SK-N-SH treated with all-trans-retinoic acid at 6 μM for 48 hours (cell line): ENCODE data around the gene ZNRF2.

Source experiments
- ATAC-seq: fragments of 200-7000 bp; cut with Tn5 transposase; 3 replicates; pipeline ENCODE4 v1.9.1; 2020; ENCODE audit warnings: mild to moderate bottlenecking, moderate library complexity
- ARNTL ChIP-seq: fragments of 450-650 bp; formaldehyde crosslinking; IDR thresholded peaks from 2 replicates; pipeline ENCODE4 v1.5.0; 2020; ENCODE audit warnings: low read depth, mild to moderate bottlenecking, moderate library complexity, borderline replicate concordance
- BACH2 ChIP-seq: fragments of 250-450 bp; sonication (Bioruptor Pico); IDR thresholded peaks from 2 replicates; pipeline ENCODE4 v1.9.0; 2021; ENCODE audit warnings: mild to moderate bottlenecking, borderline replicate concordance
- CSDC2 ChIP-seq: fragments of 250-450 bp; sonication (Bioruptor Pico); IDR thresholded peaks from 2 replicates; pipeline ENCODE4 v1.5.0; 2020; ENCODE audit warnings: mild to moderate bottlenecking, moderate library complexity
- CSRNP3 ChIP-seq: fragments of 250-450 bp; sonication (Bioruptor Pico); IDR thresholded peaks from 2 replicates; pipeline ENCODE4 v1.5.1; 2021; ENCODE audit warnings: mild to moderate bottlenecking, moderate library complexity
- ESRRG ChIP-seq: fragments of 250-450 bp; sonication (Bioruptor Pico); IDR thresholded peaks from 2 replicates; pipeline ENCODE4 v1.6.1; 2021; ENCODE audit warnings: mild to moderate bottlenecking
- ISL1 ChIP-seq: fragments of 250-450 bp; sonication (Bioruptor Pico); IDR thresholded peaks from 2 replicates; pipeline ENCODE4 v2.1.2; 2022; ENCODE audit warnings: mild to moderate bottlenecking, moderate library complexity
- OSR1 ChIP-seq: fragments of 250-450 bp; sonication (Bioruptor Pico); IDR thresholded peaks from 2 replicates; pipeline ENCODE4 v1.8.0; 2022; ENCODE audit warnings: moderate library complexity, mild to moderate bottlenecking, inconsistent platforms
- PPARA ChIP-seq: fragments of 250-450 bp; sonication (Bioruptor Pico); IDR thresholded peaks from 2 replicates; pipeline ENCODE4 v1.5.0; 2020; ENCODE audit warnings: mild to moderate bottlenecking, borderline replicate concordance
- RARB ChIP-seq: fragments of 250-450 bp; sonication (Bioruptor Pico); IDR thresholded peaks from 2 replicates; pipeline ENCODE4 v1.8.0; 2021; ENCODE audit warnings: mild to moderate bottlenecking, moderate library complexity
- TCF4 ChIP-seq: fragments of 250-450 bp; sonication (Bioruptor Pico); IDR thresholded peaks from 2 replicates; pipeline ENCODE4 v1.8.0; 2021; ENCODE audit warnings: mild to moderate bottlenecking, moderate library complexity, borderline replicate concordance
- TOX ChIP-seq: fragments of 250-450 bp; sonication (Bioruptor Pico); IDR thresholded peaks from 2 replicates; pipeline ENCODE4 v1.8.0; 2021; ENCODE audit warnings: mild to moderate bottlenecking, moderate library complexity, borderline replicate concordance
- ZC3H10 ChIP-seq: fragments of 250-450 bp; sonication (Bioruptor Pico); IDR thresholded peaks from 2 replicates; pipeline ENCODE4 v1.5.1; 2021; ENCODE audit warnings: mild to moderate bottlenecking, moderate library complexity
- ZFP3 ChIP-seq: fragments of 250-450 bp; sonication (Bioruptor Pico); IDR thresholded peaks from 2 replicates; pipeline ENCODE4 v1.5.0; 2020; ENCODE audit warnings: mild to moderate bottlenecking, moderate library complexity
- ZFP30 ChIP-seq: fragments of 450-650 bp; formaldehyde crosslinking; IDR thresholded peaks from 2 replicates; pipeline ENCODE4 v1.5.0; 2022; ENCODE audit warnings: mild to moderate bottlenecking, moderate library complexity
- ZNF565 ChIP-seq: fragments of 450-650 bp; formaldehyde crosslinking; conservative IDR thresholded peaks from 2 replicates; pipeline ENCODE4 v1.5.0; 2020; ENCODE audit warnings: low read depth, mild to moderate bottlenecking, moderate library complexity
- TF ChIP-seq, protein P1 (sequence below): fragments of 250-450 bp; sonication (Bioruptor Pico); IDR thresholded peaks from 2 replicates; pipeline ENCODE4 v1.5.0; 2020; ENCODE audit warnings: mild to moderate bottlenecking, moderate library complexity
- TF ChIP-seq, protein P2 (sequence below): fragments of 250-450 bp; sonication (Bioruptor Pico); IDR thresholded peaks from 2 replicates; pipeline ENCODE4 v1.5.1; 2020; ENCODE audit warnings: low read depth, mild to moderate bottlenecking, moderate library complexity
- TF ChIP-seq, protein P3 (sequence below): fragments of 250-450 bp; sonication (Bioruptor Pico); IDR thresholded peaks from 2 replicates; pipeline ENCODE4 v1.8.0; 2020; ENCODE audit warnings: mild to moderate bottlenecking, moderate library complexity, borderline replicate concordance
- TF ChIP-seq, protein P4 (sequence below): fragments of 250-450 bp; sonication (Bioruptor Pico); IDR thresholded peaks from 2 replicates; pipeline ENCODE4 v1.8.0; 2021; ENCODE audit warnings: low read depth, mild to moderate bottlenecking, moderate library complexity, borderline replicate concordance

Gene ZNRF2

GRCh38 chr7:30253796-30254165 is 30.6 kb upstream of the ZNRF2 start:
- no peak for TF ChIP-seq PPARA (CRISPR knock-in tag)
- TF ChIP-seq ZFP30 = no peak
- TF ChIP-seq ZFP3 = no peak
- TF ChIP-seq, protein P1, sequence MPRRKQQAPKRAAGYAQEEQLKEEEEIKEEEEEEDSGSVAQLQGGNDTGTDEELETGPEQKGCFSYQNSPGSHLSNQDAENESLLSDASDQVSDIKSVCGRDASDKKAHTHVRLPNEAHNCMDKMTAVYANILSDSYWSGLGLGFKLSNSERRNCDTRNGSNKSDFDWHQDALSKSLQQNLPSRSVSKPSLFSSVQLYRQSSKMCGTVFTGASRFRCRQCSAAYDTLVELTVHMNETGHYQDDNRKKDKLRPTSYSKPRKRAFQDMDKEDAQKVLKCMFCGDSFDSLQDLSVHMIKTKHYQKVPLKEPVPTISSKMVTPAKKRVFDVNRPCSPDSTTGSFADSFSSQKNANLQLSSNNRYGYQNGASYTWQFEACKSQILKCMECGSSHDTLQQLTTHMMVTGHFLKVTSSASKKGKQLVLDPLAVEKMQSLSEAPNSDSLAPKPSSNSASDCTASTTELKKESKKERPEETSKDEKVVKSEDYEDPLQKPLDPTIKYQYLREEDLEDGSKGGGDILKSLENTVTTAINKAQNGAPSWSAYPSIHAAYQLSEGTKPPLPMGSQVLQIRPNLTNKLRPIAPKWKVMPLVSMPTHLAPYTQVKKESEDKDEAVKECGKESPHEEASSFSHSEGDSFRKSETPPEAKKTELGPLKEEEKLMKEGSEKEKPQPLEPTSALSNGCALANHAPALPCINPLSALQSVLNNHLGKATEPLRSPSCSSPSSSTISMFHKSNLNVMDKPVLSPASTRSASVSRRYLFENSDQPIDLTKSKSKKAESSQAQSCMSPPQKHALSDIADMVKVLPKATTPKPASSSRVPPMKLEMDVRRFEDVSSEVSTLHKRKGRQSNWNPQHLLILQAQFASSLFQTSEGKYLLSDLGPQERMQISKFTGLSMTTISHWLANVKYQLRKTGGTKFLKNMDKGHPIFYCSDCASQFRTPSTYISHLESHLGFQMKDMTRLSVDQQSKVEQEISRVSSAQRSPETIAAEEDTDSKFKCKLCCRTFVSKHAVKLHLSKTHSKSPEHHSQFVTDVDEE (CRISPR knock-in tag) = no peak
- TF ChIP-seq, protein P2, sequence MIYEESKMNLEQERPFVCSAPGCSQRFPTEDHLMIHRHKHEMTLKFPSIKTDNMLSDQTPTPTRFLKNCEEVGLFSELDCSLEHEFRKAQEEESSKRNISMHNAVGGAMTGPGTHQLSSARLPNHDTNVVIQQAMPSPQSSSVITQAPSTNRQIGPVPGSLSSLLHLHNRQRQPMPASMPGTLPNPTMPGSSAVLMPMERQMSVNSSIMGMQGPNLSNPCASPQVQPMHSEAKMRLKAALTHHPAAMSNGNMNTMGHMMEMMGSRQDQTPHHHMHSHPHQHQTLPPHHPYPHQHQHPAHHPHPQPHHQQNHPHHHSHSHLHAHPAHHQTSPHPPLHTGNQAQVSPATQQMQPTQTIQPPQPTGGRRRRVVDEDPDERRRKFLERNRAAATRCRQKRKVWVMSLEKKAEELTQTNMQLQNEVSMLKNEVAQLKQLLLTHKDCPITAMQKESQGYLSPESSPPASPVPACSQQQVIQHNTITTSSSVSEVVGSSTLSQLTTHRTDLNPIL (CRISPR knock-in tag) = no peak
- no peak for TF ChIP-seq CSRNP3 (CRISPR knock-in tag)
- TF ChIP-seq ARNTL (CRISPR knock-in tag) = no peak
- TF ChIP-seq, protein P3, sequence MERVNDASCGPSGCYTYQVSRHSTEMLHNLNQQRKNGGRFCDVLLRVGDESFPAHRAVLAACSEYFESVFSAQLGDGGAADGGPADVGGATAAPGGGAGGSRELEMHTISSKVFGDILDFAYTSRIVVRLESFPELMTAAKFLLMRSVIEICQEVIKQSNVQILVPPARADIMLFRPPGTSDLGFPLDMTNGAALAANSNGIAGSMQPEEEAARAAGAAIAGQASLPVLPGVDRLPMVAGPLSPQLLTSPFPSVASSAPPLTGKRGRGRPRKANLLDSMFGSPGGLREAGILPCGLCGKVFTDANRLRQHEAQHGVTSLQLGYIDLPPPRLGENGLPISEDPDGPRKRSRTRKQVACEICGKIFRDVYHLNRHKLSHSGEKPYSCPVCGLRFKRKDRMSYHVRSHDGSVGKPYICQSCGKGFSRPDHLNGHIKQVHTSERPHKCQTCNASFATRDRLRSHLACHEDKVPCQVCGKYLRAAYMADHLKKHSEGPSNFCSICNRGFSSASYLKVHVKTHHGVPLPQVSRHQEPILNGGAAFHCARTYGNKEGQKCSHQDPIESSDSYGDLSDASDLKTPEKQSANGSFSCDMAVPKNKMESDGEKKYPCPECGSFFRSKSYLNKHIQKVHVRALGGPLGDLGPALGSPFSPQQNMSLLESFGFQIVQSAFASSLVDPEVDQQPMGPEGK (CRISPR knock-in tag) = no peak
- ATAC-seq = no peak

GRCh38 chr7:30254248-30254647 is 30.1 kb upstream of the ZNRF2 start:
- no peak for ATAC-seq
- TF ChIP-seq ZC3H10 (no peak), ZFP30 (no peak), TOX (no peak), ESRRG (CRISPR knock-in tag) (no peak), RARB (CRISPR knock-in tag) (no peak), ARNTL (CRISPR knock-in tag) (no peak), PPARA (CRISPR knock-in tag) (no peak), ZFP3 (no peak), CSDC2 (CRISPR knock-in tag) (no peak), ZNF565 (no peak), TCF4 (CRISPR knock-in tag) (no peak), BACH2 (no peak), ISL1 (no peak), OSR1 (CRISPR knock-in tag) (no peak)
- TF ChIP-seq, protein P1 (CRISPR knock-in tag) = no peak

- ATAC-seq = no peak
These were observed 29.7 kb upstream of the ZNRF2 start for GRCh38 chr7:30254717-30255063.

More at GRCh38 chr7:30254717-30255063, 29.7 kb upstream of the ZNRF2 start:
- TF ChIP-seq CSDC2 (CRISPR knock-in tag) (no peak), PPARA (CRISPR knock-in tag) (no peak), CSRNP3 (CRISPR knock-in tag) (no peak), ZFP3 (no peak), TOX (no peak)
- TF ChIP-seq, protein P4, sequence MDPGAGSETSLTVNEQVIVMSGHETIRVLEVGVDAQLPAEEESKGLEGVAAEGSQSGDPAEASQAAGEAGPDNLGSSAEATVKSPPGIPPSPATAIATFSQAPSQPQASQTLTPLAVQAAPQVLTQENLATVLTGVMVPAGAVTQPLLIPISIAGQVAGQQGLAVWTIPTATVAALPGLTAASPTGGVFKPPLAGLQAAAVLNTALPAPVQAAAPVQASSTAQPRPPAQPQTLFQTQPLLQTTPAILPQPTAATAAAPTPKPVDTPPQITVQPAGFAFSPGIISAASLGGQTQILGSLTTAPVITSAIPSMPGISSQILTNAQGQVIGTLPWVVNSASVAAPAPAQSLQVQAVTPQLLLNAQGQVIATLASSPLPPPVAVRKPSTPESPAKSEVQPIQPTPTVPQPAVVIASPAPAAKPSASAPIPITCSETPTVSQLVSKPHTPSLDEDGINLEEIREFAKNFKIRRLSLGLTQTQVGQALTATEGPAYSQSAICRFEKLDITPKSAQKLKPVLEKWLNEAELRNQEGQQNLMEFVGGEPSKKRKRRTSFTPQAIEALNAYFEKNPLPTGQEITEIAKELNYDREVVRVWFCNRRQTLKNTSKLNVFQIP (CRISPR knock-in tag) = no peak
- TF ChIP-seq, protein P2 (CRISPR knock-in tag) = no peak
